Cardiac muscle cell (in vitro differentiated cells and primary cell): Measurements from ENCODE around the gene KRTAP10-2. TPM values are rescaled to one million over a fixed set of nuclear protein-coding genes. Genes with fewer than 3 reads are reported as not detected.
"Not testable (repeated sequence)": the region's sequence is repeated elsewhere in the genome, so short reads cannot be mapped to it uniquely, and the experiment has no call there.

ENCODE experiments used
- DNase-seq, 2 donors: peaks; one replicate each; pipeline versions ENCODE4 v3.0.0 to v3.0.0-alpha.2; 2010 to 2017; ENCODE audit warnings: low read depth in 1 of 2, low spot score in 1 of 2
- H3K27ac ChIP-seq: fragments of 200-600 bp; sonication (generic); 2 replicates; pipeline ENCODE4 v1.5.1; 2016
- H3K27me3 ChIP-seq: fragments of 200-600 bp; sonication (generic); 2 replicates; pipeline ENCODE4 v1.6.0; 2016; ENCODE audit warnings: control low read depth
- H3K36me3 ChIP-seq: fragments of 200-600 bp; sonication (generic); 2 replicates; pipeline ENCODE4 v1.5.1; 2016; ENCODE audit warnings: control low read depth
- H3K4me1 ChIP-seq: fragments of 200-600 bp; sonication (generic); 2 replicates; pipeline ENCODE4 v1.8.1; 2017; ENCODE audit warnings: low read depth, mild to moderate bottlenecking, mixed run types
- H3K4me3 ChIP-seq: fragments of 200-600 bp; sonication (generic); 2 replicates; pipeline ENCODE4 v1.5.1; 2016; ENCODE audit warnings: mild to moderate bottlenecking
- H3K9me3 ChIP-seq: fragments of 200-600 bp; sonication (generic); 2 replicates; pipeline ENCODE4 v1.5.1; 2017; ENCODE audit warnings: low read depth, mild to moderate bottlenecking, control low read depth
- CTCF ChIP-seq: IDR thresholded peaks from 2 replicates; pipeline ENCODE4 v1.5.1; 2012; ENCODE audit warnings: low read depth, mild to moderate bottlenecking, low read length
- polyA plus RNA-seq: library from polyadenylated mRNA; unstranded; fragments of >200 nt; fragmentation: Nextera tagmentation; extraction: Ambion mirVana; gene quantifications from 2 replicates; pipeline ENCODE4 v1.2.1, GENCODE V29; 2016
- total RNA-seq: library from RNA; depleted of rRNA; stranded (reverse); fragments of >200 nt; gene quantifications from 2 replicates; pipeline ENCODE4 v1.2.3, GENCODE V29; 2016

Gene KRTAP10-2
- total and polyA plus RNA-seq, 2 experiments from 2014 or later, result 0.55 TPM; not detected in 1

DNA sequence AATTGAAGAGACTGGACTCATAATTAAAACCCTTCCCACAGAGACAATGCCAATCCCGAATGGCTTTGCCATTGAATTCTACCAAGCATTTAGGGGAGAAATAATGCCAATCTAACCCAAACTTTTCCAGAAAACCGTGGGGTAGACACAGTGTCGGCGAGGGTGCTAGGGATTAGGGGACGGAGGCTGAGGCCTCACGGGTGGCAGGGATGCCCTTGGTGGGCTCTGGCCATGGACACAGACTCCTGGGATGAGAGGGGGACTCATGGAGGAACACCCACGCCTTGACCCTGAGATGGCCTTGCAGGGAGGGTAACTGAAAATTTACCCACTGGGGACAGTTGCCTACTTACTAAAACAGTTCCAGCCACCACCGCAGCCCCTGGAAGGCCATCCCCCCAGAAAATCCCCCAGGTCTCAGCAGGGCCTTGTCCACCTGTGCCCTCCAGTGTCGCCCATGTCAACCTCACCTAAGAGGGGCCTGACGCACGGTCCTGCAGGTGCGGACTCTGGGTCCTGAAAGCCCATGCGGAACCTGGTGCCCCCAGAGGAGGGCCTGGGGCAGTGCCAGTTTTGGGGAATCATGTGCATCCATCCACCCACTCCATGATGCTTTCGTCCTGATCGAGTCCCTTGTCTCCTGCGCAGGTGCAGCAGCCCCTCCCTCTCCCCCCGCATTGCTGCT lies 27.2 kb upstream of the KRTAP10-2 start:
- no peak for TF ChIP-seq CTCF
- H3K4me3 ChIP-seq, result no peak overlapping the region
- no peaks in the 10 kb centered on the region for H3K9me3 ChIP-seq
- no peak overlapping the region for H3K27ac ChIP-seq
- DNase-seq, result no peak
- no peaks in the 10 kb centered on the region for H3K36me3 ChIP-seq
- no peaks in the 10 kb centered on the region for H3K27me3 ChIP-seq
- H3K4me1 ChIP-seq, result peaks cover 5% of the 10 kb centered on the region

GRCh38 chr21:44576025-44576420 lies 24.7 kb upstream of the KRTAP10-2 start:
- Histone ChIP-seq H3K4me1 (no peaks in the 10 kb centered on the region), H3K4me3 (no peak overlapping the region), H3K36me3 (no peaks in the 10 kb centered on the region), H3K9me3 (no peaks in the 10 kb centered on the region), H3K27ac (no peak overlapping the region), H3K27me3 (no peaks in the 10 kb centered on the region)
- no peak for TF ChIP-seq CTCF
- no peak for DNase-seq

GRCh38 chr21:44575307-44576024 lies 24.2 kb upstream of the KRTAP10-2 start:
- Histone ChIP-seq H3K27ac (no peak overlapping the region), H3K4me3 (no peak overlapping the region), H3K27me3 (no peaks in the 10 kb centered on the region), H3K9me3 (no peaks in the 10 kb centered on the region), H3K4me1 (no peaks in the 10 kb centered on the region), H3K36me3 (no peaks in the 10 kb centered on the region)
- TF ChIP-seq CTCF, result no peak
- no peak for DNase-seq

- no peaks in the 10 kb centered on the region for H3K9me3 ChIP-seq
- no peak for DNase-seq
- H3K27ac ChIP-seq, result no peak overlapping the region
- no peaks in the 10 kb centered on the region for H3K36me3 ChIP-seq
- TF ChIP-seq CTCF, result no peak
- no peaks in the 10 kb centered on the region for H3K4me1 ChIP-seq
- H3K27me3 ChIP-seq, result no peaks in the 10 kb centered on the region
- no peak overlapping the region for H3K4me3 ChIP-seq
Observed at GRCh38 chr21:44574457-44575306, 23.4 kb upstream of the KRTAP10-2 start.

GRCh38 chr21:44573630-44574456 lies 22.5 kb upstream of the KRTAP10-2 start, which contains the start of gene KRTAP10-4:
TSS of gene KRTAP10-4 (plus strand) at chr21:44573729. CDS start at chr21:44573759, 30 bp downstream.
- H3K27me3 ChIP-seq, H3K4me1 ChIP-seq, H3K4me3 ChIP-seq, DNase-seq, H3K27ac ChIP-seq, H3K9me3 ChIP-seq, H3K36me3 ChIP-seq: not testable (repeated sequence)
